K562 (cell line): Measurements from ENCODE around the gene TP53I13. TPM values are rescaled to one million over a fixed set of nuclear protein-coding genes. Genes with fewer than 3 reads are reported as not detected.

ENCODE experiments used
- ATAC-seq: fragments of 200-7000 bp; cut with Tn5 transposase; 3 replicates; pipeline ENCODE4 v1.9.1; 2020; ENCODE audit warnings: moderate library complexity
- BruUV-seq: library from RNA; stranded (reverse); fragments of 400-500 nt; replicated peaks from 2 replicates; lab custom pipeline; 2021; lab: Mats Ljungman, UMichigan
- CTCF ChIA-PET: fragments of 300-600 bp; formaldehyde crosslinking; extraction: SDS; loops from one replicate; lab custom pipeline; 2021; ENCODE audit warnings: low intra/inter-chr PET ratio; lab: Yijun Ruan, JAX
- POLR2A ChIA-PET: fragments of 300-600, 350-650 bp; sonication (Branson Sonifier 250); formaldehyde crosslinking; extraction: SDS; loops from one replicate; lab custom pipeline; 2021; ENCODE audit warnings: antibody characterized with exemption, inconsistent platforms; lab: Yijun Ruan, JAX
- DNase-seq, 4 experiments: peaks; one replicate each; pipeline versions ENCODE4 v3.0.0 to v3.0.0-alpha.2; 2011 to 2018; ENCODE audit warnings: low spot score in 3 of 4, mixed read lengths in 3 of 4; ENCODE audit errors: extremely low read depth in 1 of 4
- FAIRE-seq: peaks from 2 replicates; lab custom pipeline; 2011; peaks lifted over from hg19 to GRCh38; lab: Jason Lieb, UNC
- H2AFZ ChIP-seq: 2 replicates; pipeline ENCODE4 v1.6.0; 2011; ENCODE audit warnings: low read depth, low read length, control low read depth, inconsistent platforms
- H3K27ac ChIP-seq: fragments of 200-600 bp; 3 replicates; pipeline ENCODE4 v1.8.0; 2011; ENCODE audit warnings: low read depth, mild to moderate bottlenecking, control low read depth, inconsistent platforms, low read length, moderate library complexity, mixed read lengths; ENCODE audit errors: extremely low read depth
- H3K27me3 ChIP-seq, 2 experiments: fragments of 300-600 bp in 1 of 2; 2 replicates in 1 of 2; 3 replicates in 1 of 2; pipeline versions ENCODE4 v1.6.0 to v1.8.0; 2011; ENCODE audit warnings: inconsistent platforms in 2 of 2, low read length in 2 of 2, mild to moderate bottlenecking in 1 of 2, mixed read lengths in 1 of 2, moderate library complexity in 1 of 2; ENCODE audit not compliant: control insufficient read depth in 2 of 2, insufficient read depth in 2 of 2
- H3K36me3 ChIP-seq: fragments of 300-600 bp; 3 replicates; pipeline ENCODE4 v1.8.0; 2011; ENCODE audit warnings: mild to moderate bottlenecking, low read length, inconsistent platforms; ENCODE audit not compliant: control insufficient read depth, insufficient read depth
- H3K4me1 ChIP-seq, 2 experiments: fragments of 200-600 bp in 1 of 2; replicated peaks in 1 of 2; 2 replicates in 1 of 2; 3 replicates in 1 of 2; pipeline versions ENCODE4 v1.5.1 to v1.8.0; 2011; ENCODE audit warnings: inconsistent platforms in 2 of 2, low read length in 2 of 2, mild to moderate bottlenecking in 1 of 2, mixed read lengths in 1 of 2, moderate library complexity in 1 of 2; ENCODE audit not compliant: control insufficient read depth in 2 of 2, insufficient read depth in 2 of 2
- H3K4me2 ChIP-seq: 2 replicates; pipeline ENCODE4 v1.6.1; 2011; ENCODE audit warnings: low read length, control low read depth, inconsistent platforms, mixed read lengths; ENCODE audit not compliant: insufficient read depth
- H3K4me3 ChIP-seq: fragments of 200-600 bp; sonication (generic), shearing (Covaris generic); 2 replicates; pipeline ENCODE4 v1.5.1; 2016; ENCODE audit warnings: control low read depth, inconsistent platforms
- H3K79me2 ChIP-seq: fragments of 200-600 bp; 3 replicates; pipeline ENCODE4 v1.8.0; 2011; ENCODE audit warnings: low read length, inconsistent platforms; ENCODE audit not compliant: control insufficient read depth, insufficient read depth
- H3K9ac ChIP-seq, 2 experiments: 2 replicates each; pipeline versions ENCODE4 v1.6.0 to v1.6.1; 2011; ENCODE audit warnings: low read depth in 2 of 2, low read length in 2 of 2, control low read depth in 1 of 2, inconsistent platforms in 1 of 2, mild to moderate bottlenecking in 1 of 2, mixed read lengths in 1 of 2; ENCODE audit not compliant: insufficient read depth in 1 of 2
- H3K9me1 ChIP-seq: one replicate; pipeline ENCODE4 v1.6.0; 2011; ENCODE audit warnings: inconsistent platforms, mild to moderate bottlenecking, low read length, moderate library complexity; ENCODE audit not compliant: control insufficient read depth, insufficient read depth
- H3K9me3 ChIP-seq: replicated peaks from 2 replicates; pipeline ENCODE4 v1.5.1; 2011; ENCODE audit warnings: low read depth, low read length, inconsistent platforms; ENCODE audit not compliant: control insufficient read depth, insufficient read depth
- H4K20me1 ChIP-seq: replicated peaks from 2 replicates; pipeline ENCODE4 v1.6.1; 2011; ENCODE audit warnings: low read length, inconsistent platforms, mixed read lengths; ENCODE audit not compliant: control insufficient read depth, insufficient read depth
- CTBP1 ChIP-seq: fragments of 450-650 bp; IDR thresholded peaks from 2 replicates; pipeline ENCODE4 v1.6.1; 2016; ENCODE audit warnings: borderline replicate concordance
- GTF2A2 ChIP-seq: IDR thresholded peaks from 2 replicates; pipeline ENCODE4 v1.6.1; 2016; ENCODE audit warnings: mild to moderate bottlenecking, missing genetic modification characterization, missing compliant biosample characterization
- KAT7 ChIP-seq: sonication (generic); formaldehyde crosslinking; IDR thresholded peaks from 2 replicates; pipeline ENCODE4 v1.8.0; 2022; ENCODE audit warnings: missing genetic modification reagents, mild to moderate bottlenecking, borderline replicate concordance
- MAFK ChIP-seq: IDR thresholded peaks from 2 replicates; pipeline ENCODE4 v1.6.1; 2011; ENCODE audit warnings: low read length, improper control_type of control experiment
- MEIS2 ChIP-seq: fragments of 450-650 bp; IDR thresholded peaks from 2 replicates; pipeline ENCODE4 v1.6.1; 2014; ENCODE audit warnings: mild to moderate bottlenecking; ENCODE audit not compliant: partially characterized antibody
- NFATC3 ChIP-seq: fragments of 450-650 bp; IDR thresholded peaks from 2 replicates; pipeline ENCODE4 v1.6.1; 2017; ENCODE audit warnings: mild to moderate bottlenecking
- PTRF ChIP-seq: fragments of 450-650 bp; IDR thresholded peaks from 2 replicates; pipeline ENCODE4 v1.6.1; 2016; ENCODE audit warnings: mild to moderate bottlenecking, missing genetic modification characterization, missing compliant biosample characterization
- RFX1 ChIP-seq: fragments of 450-650 bp; IDR thresholded peaks from 2 replicates; pipeline ENCODE4 v1.6.1; 2016; ENCODE audit warnings: mild to moderate bottlenecking, moderate library complexity
- SNIP1 ChIP-seq: fragments of 450-650 bp; IDR thresholded peaks from 2 replicates; pipeline ENCODE4 v1.7.1; 2017; ENCODE audit warnings: low read depth, mild to moderate bottlenecking
- ZBTB7A ChIP-seq: IDR thresholded peaks from 2 replicates; pipeline ENCODE4 v1.6.1; 2011; ENCODE audit warnings: low read depth, mild to moderate bottlenecking, low read length, moderate library complexity, borderline replicate concordance; ENCODE audit not compliant: control insufficient read depth
- ZNF316 ChIP-seq: fragments of 450-650 bp; IDR thresholded peaks from 2 replicates; pipeline ENCODE4 v1.6.1; 2016
- ZNF644 ChIP-seq: fragments of 200-800 bp; sonication (Bioruptor generic); IDR thresholded peaks from 2 replicates; pipeline ENCODE4 v1.6.1; 2016; ENCODE audit warnings: low read depth, missing genetic modification characterization, missing compliant biosample characterization
- WGBS: fragments of 100-300 bp; shearing (Covaris generic); methylation state at CpG from one replicate; pipeline ENCODE4 v1.1.6; 2016; ENCODE audit warnings: low coverage, mixed read lengths; ENCODE audit not compliant: insufficient coverage; ENCODE audit errors: missing lambda C conversion rate; 5-methylcytosine and 5-hydroxymethylcytosine counted together
- in situ Hi-C: fragments of 300-500 bp; cut with MboI; formaldehyde crosslinking; loops from 4 replicates; pipeline ENCODE4 v1.15.0; 2018; ENCODE audit warnings: inconsistent platforms, mixed read lengths
- intact Hi-C: fragments of 100-400 bp; cut with micrococcal nuclease; formaldehyde crosslinking; loops from 2 replicates; pipeline ENCODE4 v1.14.2; 2022
- polyA plus RNA-seq, 8 experiments: library from polyadenylated mRNA; depleted of rRNA in 4 of 8; stranded (reverse) in 5 of 8; unstranded in 3 of 8; fragments of >200 nt; fragmentation: Nextera tagmentation in 2 of 8; fragmentation: Illumina TruSeq in 1 of 8; extraction: Ambion mirVana in 2 of 8; extraction: Trizol in 1 of 8; gene quantifications; 2 replicates each; pipeline versions ENCODE4 v1.2.1 to v1.2.3, GENCODE V29; 2011 to 2014; ENCODE audit warnings: inconsistent platforms in 1 of 8, missing spikeins in 1 of 8
- total RNA-seq, 7 experiments: library from RNA; depleted of rRNA in 6 of 7; stranded (reverse); fragments of >200 nt in 6 of 7; fragmentation: Illumina TruSeq in 2 of 7; extraction: Trizol in 2 of 7; gene quantifications; 2 replicates each; pipeline versions ENCODE4 v1.2.1 to v1.2.3, GENCODE V29; 2011 to 2021; ENCODE audit warnings: low replicate concordance in 1 of 7
- TF ChIP-seq, protein P1 (sequence below): sonication (generic); formaldehyde crosslinking; IDR thresholded peaks from 2 replicates; pipeline ENCODE4 v1.5.0; 2020; ENCODE audit warnings: missing genetic modification reagents
- TF ChIP-seq, protein P2 (sequence below): sonication (generic); formaldehyde crosslinking; IDR thresholded peaks from 2 replicates; pipeline ENCODE4 v1.8.0; 2022; ENCODE audit warnings: missing genetic modification reagents, mild to moderate bottlenecking, moderate library complexity, borderline replicate concordance
- TF ChIP-seq, protein P3 (sequence below): fragments of 450-650 bp; conservative IDR thresholded peaks from 2 replicates; pipeline ENCODE4 v1.6.1; 2016; ENCODE audit warnings: missing genetic modification characterization, low read depth, mild to moderate bottlenecking, missing compliant biosample characterization, moderate library complexity

TP53I13 gene
- total and polyA plus RNA-seq, 9 of the 15 experiments (the other 6 are each of a cell fraction or from before 2014, with no cell fraction given): 0.08 to 28.3 (median 9.1) TPM

DNA sequence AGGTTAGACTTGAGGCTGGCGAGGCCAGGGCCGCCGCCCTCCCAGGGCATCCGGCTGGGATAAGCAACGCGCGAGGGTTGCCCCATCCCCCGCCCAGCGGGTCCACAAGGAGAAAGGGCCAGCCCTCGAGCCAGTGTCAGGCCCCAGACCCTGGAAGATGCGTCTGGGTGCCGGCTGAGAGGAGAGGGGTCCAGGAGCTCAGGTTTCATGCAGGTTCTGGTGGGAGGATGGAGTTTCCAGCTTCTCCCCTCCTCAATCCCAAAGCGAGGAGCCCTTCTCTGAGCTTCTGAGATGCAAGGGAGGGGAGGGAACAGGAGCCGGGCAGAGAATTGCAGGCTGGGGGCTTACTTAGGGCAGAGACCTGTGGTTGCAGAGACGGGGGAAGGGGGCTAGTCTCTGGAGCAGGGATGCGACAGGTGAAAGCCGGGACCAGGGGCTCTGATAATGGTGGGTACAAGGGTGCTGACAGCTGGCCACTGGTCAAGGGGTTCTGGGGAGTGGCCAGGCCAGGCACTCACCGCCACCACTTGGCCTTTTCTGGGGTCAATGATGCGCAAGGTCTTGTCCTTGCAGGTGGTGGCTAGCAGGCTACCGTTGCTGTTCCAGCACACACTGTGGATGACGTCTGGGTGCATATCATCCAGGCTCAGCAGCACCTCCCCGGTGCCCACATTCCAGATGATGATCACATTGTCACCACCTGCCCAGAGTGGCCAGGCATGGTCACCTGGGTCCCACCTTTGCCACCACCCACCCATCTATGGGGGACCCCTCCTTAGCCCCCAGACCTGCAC lies 50.0 kb downstream of the TP53I13 start:
- Histone ChIP-seq H3K4me2 (peak overlapping the region; percentile 60), H4K20me1 (no peaks in the 10 kb centered on the region; the same call in 1 of the 2 replicates), H3K9me1 (no peaks in the 10 kb centered on the region), H3K9me3 (no peaks in the 10 kb centered on the region), H3K36me3 (no peaks in the 10 kb centered on the region), H3K4me3 (0 out of 2 replicates have a peak overlapping the region, but pooled peaks have one; percentile 15), H3K27me3 (no peaks in the 10 kb centered on the region), H3K27ac (no peak overlapping the region), H3K9ac (peak overlapping the region in 1 of 2 experiments; percentile 88; a peak in 2 of 4 replicates), H2AFZ (peak overlapping the region; percentile 95), H3K79me2 (no peaks in the 10 kb centered on the region), H3K4me1 (peaks cover 33 to 77% of the 10 kb centered on the region in 2 experiments)
- DNase-seq: no peak
- CTCF ChIA-PET: interaction anchor here (0.5 to 1.4 kb wide), 7 partner anchors 34 to 475 kb away, joined by 3 to 5 read pairs (median 5); no protein-coding TSS in a partner anchor
- ATAC-seq: peak; percentile 8
- 30% methylated on average over 21 of the region's 22 CpGs for WGBS
- intact Hi-C loops (loop anchor here (10.0 kb wide), 1 partner anchor 474 kb away; no protein-coding TSS in a partner anchor), in situ Hi-C loops (no loop called here)
- no TSS peak for BruUV-seq
- FAIRE-seq: no peak
- POLR2A ChIA-PET: interaction anchor here (0.6 to 1.9 kb wide), 5 partner anchors 21 to 475 kb away, joined by 3 to 4 read pairs (median 3); no protein-coding TSS in a partner anchor
- TF ChIP-seq ZNF644 (tag) (no peak), MAFK (no peak), NFATC3 (no peak), RFX1 (no peak), GTF2A2 (no peak), MEIS2 (peak; percentile 0), SNIP1 (no peak), KAT7 (CRISPR knock-in tag) (no peak), CTBP1 (peak; percentile 25; the same call in 1 of the 2 replicates), ZBTB7A (no peak), ZNF316 (no peak), PTRF (tag) (no peak)
- TF ChIP-seq, protein P1, sequence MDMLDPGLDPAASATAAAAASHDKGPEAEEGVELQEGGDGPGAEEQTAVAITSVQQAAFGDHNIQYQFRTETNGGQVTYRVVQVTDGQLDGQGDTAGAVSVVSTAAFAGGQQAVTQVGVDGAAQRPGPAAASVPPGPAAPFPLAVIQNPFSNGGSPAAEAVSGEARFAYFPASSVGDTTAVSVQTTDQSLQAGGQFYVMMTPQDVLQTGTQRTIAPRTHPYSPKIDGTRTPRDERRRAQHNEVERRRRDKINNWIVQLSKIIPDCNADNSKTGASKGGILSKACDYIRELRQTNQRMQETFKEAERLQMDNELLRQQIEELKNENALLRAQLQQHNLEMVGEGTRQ (CRISPR knock-in tag): peak; percentile 12; the same call in 1 of the 2 replicates
- TF ChIP-seq, protein P2, sequence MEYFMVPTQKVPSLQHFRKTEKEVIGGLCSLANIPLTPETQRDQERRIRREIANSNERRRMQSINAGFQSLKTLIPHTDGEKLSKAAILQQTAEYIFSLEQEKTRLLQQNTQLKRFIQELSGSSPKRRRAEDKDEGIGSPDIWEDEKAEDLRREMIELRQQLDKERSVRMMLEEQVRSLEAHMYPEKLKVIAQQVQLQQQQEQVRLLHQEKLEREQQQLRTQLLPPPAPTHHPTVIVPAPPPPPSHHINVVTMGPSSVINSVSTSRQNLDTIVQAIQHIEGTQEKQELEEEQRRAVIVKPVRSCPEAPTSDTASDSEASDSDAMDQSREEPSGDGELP (CRISPR knock-in tag): 0 out of 2 replicates have a peak, but pooled peaks have one; percentile 11
- TF ChIP-seq, protein P3, sequence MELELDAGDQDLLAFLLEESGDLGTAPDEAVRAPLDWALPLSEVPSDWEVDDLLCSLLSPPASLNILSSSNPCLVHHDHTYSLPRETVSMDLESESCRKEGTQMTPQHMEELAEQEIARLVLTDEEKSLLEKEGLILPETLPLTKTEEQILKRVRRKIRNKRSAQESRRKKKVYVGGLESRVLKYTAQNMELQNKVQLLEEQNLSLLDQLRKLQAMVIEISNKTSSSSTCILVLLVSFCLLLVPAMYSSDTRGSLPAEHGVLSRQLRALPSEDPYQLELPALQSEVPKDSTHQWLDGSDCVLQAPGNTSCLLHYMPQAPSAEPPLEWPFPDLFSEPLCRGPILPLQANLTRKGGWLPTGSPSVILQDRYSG: no peak
